Measurements from ENCODE around the gene ARHGAP1.

Gene ARHGAP1

DNA sequence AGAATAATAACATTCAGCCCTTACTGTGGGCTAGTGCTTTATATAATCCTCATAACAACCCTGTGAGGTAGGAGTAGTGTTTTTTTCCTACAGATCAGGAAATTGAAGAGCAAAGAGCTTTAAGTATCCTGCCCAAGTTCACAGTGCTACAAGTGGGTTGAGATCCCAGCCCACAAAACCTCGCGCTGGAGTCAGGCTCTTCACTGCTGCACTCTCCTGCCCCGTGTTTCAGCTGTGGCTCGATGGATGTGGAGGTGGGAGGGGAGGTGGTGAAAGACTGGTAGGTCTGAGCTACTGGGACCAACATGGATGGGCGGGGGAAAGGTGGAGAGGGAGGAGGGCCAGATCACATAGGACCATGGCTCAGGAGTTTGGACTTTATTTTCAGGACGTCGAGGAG is 6.5 kb upstream of the ARHGAP1 start:
- TF ChIP-seq, protein P1, sequence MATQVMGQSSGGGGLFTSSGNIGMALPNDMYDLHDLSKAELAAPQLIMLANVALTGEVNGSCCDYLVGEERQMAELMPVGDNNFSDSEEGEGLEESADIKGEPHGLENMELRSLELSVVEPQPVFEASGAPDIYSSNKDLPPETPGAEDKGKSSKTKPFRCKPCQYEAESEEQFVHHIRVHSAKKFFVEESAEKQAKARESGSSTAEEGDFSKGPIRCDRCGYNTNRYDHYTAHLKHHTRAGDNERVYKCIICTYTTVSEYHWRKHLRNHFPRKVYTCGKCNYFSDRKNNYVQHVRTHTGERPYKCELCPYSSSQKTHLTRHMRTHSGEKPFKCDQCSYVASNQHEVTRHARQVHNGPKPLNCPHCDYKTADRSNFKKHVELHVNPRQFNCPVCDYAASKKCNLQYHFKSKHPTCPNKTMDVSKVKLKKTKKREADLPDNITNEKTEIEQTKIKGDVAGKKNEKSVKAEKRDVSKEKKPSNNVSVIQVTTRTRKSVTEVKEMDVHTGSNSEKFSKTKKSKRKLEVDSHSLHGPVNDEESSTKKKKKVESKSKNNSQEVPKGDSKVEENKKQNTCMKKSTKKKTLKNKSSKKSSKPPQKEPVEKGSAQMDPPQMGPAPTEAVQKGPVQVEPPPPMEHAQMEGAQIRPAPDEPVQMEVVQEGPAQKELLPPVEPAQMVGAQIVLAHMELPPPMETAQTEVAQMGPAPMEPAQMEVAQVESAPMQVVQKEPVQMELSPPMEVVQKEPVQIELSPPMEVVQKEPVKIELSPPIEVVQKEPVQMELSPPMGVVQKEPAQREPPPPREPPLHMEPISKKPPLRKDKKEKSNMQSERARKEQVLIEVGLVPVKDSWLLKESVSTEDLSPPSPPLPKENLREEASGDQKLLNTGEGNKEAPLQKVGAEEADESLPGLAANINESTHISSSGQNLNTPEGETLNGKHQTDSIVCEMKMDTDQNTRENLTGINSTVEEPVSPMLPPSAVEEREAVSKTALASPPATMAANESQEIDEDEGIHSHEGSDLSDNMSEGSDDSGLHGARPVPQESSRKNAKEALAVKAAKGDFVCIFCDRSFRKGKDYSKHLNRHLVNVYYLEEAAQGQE (IDR thresholded peaks at IDR 0.05; ENCODE audit: low read depth), result no peak
- TF ChIP-seq RAD21 (IDR thresholded peaks at IDR 0.05; ENCODE audit: low read depth), result no peak
- no peak for TF ChIP-seq ZBTB7A (IDR thresholded peaks at IDR 0.05; ENCODE audit: low read depth)
- TF ChIP-seq NFIC (IDR thresholded peaks at IDR 0.05), result no peak
- TF ChIP-seq, protein P2, sequence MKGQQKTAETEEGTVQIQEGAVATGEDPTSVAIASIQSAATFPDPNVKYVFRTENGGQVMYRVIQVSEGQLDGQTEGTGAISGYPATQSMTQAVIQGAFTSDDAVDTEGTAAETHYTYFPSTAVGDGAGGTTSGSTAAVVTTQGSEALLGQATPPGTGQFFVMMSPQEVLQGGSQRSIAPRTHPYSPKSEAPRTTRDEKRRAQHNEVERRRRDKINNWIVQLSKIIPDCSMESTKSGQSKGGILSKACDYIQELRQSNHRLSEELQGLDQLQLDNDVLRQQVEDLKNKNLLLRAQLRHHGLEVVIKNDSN (IDR thresholded peaks at IDR 0.05), result no peak
- TF ChIP-seq TEAD4 (IDR thresholded peaks at IDR 0.05), result no peak
- no peak for TF ChIP-seq EGR1 (IDR thresholded peaks at IDR 0.05)
- TF ChIP-seq TCF12 (IDR thresholded peaks at IDR 0.05; ENCODE audit: low read depth), result no peak
- TF ChIP-seq FOXM1 (IDR thresholded peaks at IDR 0.05; ENCODE audit: borderline replicate concordance, low read depth), result no peak

DNA sequence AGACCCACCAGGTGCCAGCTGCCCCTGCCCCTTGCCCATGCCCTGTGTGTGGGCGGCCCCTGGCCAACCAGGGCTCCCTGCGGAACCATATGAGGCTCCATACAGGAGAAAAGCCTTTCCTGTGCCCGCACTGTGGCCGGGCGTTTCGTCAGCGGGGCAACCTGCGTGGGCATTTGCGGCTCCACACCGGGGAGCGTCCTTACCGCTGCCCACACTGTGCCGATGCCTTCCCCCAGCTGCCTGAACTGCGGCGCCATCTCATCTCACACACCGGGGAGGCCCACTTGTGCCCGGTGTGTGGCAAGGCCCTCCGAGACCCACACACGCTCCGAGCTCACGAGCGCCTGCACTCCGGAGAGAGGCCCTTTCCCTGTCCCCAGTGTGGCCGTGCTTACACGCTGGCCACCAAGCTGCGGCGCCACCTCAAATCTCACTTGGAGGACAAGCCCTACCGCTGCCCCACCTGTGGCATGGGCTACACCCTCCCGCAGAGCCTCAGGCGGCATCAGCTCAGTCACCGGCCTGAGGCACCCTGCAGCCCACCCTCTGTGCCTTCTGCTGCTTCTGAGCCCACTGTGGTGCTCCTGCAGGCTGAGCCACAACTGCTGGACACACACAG is 4.8 kb upstream of the ARHGAP1 start:
- TF ChIP-seq CEBPB (IDR thresholded peaks at IDR 0.05) (no peak), EGR1 (IDR thresholded peaks at IDR 0.05) (no peak), CREB1 (IDR thresholded peaks at IDR 0.05; ENCODE audit: low read depth) (no peak), ZBTB7A (IDR thresholded peaks at IDR 0.05; ENCODE audit: low read depth) (no peak), EP300 (IDR thresholded peaks at IDR 0.05; ENCODE audit: borderline replicate concordance) (no peak), TCF12 (IDR thresholded peaks at IDR 0.05; ENCODE audit: low read depth) (no peak), RAD21 (IDR thresholded peaks at IDR 0.05; ENCODE audit: low read depth) (no peak)
- TF ChIP-seq, protein P2 (IDR thresholded peaks at IDR 0.05), result no peak
- TF ChIP-seq, protein P1 (IDR thresholded peaks at IDR 0.05; ENCODE audit: low read depth), result no peak

DNA sequence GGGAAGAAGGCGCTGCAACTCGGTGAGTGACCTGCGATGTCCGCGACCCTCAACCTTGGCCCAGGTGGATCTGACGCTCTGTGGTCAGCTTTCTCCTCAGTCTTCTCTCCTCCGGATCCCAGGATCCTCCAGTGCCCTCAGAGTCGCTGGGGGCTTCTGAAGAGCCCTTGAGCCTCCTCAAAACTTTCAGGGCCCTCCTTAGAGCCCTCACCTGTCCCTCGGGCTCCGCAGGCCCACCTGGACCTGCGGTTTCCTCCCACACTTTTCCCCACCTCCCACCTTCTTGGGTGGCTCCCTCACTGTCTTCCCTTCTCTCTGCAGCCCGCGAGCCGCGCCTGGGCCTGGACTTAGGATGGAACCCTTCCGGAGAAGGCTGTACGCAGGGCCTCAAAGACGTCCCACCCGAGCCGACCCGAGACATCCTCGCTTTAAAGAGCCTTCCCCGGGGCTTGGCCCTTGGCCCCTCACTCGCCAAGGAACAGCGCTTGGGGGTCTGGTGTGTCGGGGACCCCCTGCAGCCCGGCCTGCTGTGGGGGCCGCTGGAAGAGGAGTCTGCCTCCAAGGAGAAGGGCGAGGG is 747 bp upstream of the ARHGAP1 start:
- TF ChIP-seq RAD21 (IDR thresholded peaks at IDR 0.05; ENCODE audit: low read depth), result no peak
- TF ChIP-seq TCF12 (IDR thresholded peaks at IDR 0.05; ENCODE audit: low read depth), result no peak
- TF ChIP-seq TAF1 (IDR thresholded peaks at IDR 0.05; ENCODE audit: low read depth), result no peak; the same call in 1 of the 2 replicates
- TF ChIP-seq, protein P2 (IDR thresholded peaks at IDR 0.05), result no peak
- no peak for TF ChIP-seq ZBTB7A (IDR thresholded peaks at IDR 0.05; ENCODE audit: low read depth)
- TF ChIP-seq CREB1 (IDR thresholded peaks at IDR 0.05; ENCODE audit: low read depth), result no peak
- TF ChIP-seq, protein P1 (IDR thresholded peaks at IDR 0.05; ENCODE audit: low read depth), result no peak
- TF ChIP-seq YY1 (IDR thresholded peaks at IDR 0.05; ENCODE audit: low read depth), result no peak

DNA sequence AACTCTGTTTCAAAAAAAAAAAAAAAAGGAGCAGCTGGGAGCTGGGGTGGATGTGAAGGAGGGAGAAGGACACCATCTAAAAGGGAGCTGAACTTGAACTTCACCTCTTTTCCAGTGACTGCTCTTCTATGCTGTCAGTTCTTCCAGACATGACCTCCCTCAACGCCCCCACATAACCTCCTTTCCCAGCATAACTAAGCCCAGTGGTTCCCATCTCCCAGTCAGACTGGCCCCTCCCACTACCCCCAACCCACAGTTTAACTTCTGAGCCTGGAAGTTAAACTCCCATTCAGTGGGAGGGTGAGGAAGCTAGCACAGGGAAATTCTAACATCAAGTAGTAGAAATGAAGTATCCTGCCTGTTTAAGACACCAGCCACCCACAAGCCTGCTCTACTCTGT is 1.8 kb downstream of the ARHGAP1 start:
- TF ChIP-seq TCF12 (IDR thresholded peaks at IDR 0.05; ENCODE audit: low read depth), result no peak
- no peak for TF ChIP-seq CEBPB (IDR thresholded peaks at IDR 0.05)
- TF ChIP-seq EP300 (IDR thresholded peaks at IDR 0.05; ENCODE audit: borderline replicate concordance), result no peak
- TF ChIP-seq FOXM1 (IDR thresholded peaks at IDR 0.05; ENCODE audit: borderline replicate concordance, low read depth), result no peak
- no peak for TF ChIP-seq CREB1 (IDR thresholded peaks at IDR 0.05; ENCODE audit: low read depth)
- TF ChIP-seq TAF1 (IDR thresholded peaks at IDR 0.05; ENCODE audit: low read depth), result no peak
- no peak for TF ChIP-seq YY1 (IDR thresholded peaks at IDR 0.05; ENCODE audit: low read depth)
- TF ChIP-seq ZBTB7A (IDR thresholded peaks at IDR 0.05; ENCODE audit: low read depth), result no peak
- TF ChIP-seq NFIC (IDR thresholded peaks at IDR 0.05), result no peak
- TF ChIP-seq, protein P3, sequence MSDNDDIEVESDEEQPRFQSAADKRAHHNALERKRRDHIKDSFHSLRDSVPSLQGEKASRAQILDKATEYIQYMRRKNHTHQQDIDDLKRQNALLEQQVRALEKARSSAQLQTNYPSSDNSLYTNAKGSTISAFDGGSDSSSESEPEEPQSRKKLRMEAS (IDR thresholded peaks at IDR 0.05), result no peak
- TF ChIP-seq, protein P1 (IDR thresholded peaks at IDR 0.05; ENCODE audit: low read depth), result no peak
- TF ChIP-seq, protein P2 (IDR thresholded peaks at IDR 0.05), result no peak
- no peak for TF ChIP-seq TEAD4 (IDR thresholded peaks at IDR 0.05)
- TF ChIP-seq RAD21 (IDR thresholded peaks at IDR 0.05; ENCODE audit: low read depth), result no peak
- no peak for TF ChIP-seq EGR1 (IDR thresholded peaks at IDR 0.05)
